Measurements from ENCODE around the gene COL4A2.

DNA sequence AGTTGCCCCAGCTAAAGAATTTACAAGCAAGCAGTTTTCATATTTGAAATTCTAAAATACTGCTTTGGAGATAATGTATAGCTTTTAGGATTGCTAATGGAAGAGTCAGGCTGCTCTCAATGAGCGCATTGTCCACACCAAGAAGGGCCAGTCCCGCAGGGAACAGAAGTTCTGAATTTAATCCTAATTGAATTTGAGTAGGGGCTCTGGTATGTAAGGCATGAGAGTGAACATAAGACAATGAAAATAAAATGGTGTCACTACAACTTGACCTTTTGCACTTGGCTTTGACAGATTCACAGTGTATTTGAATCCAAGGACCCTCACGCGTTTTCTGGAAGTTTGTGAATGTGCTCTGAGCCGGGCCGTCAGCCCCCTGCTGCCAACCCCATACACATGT, 221.8 kb downstream of the COL4A2 start:
- TF ChIP-seq, protein P1, sequence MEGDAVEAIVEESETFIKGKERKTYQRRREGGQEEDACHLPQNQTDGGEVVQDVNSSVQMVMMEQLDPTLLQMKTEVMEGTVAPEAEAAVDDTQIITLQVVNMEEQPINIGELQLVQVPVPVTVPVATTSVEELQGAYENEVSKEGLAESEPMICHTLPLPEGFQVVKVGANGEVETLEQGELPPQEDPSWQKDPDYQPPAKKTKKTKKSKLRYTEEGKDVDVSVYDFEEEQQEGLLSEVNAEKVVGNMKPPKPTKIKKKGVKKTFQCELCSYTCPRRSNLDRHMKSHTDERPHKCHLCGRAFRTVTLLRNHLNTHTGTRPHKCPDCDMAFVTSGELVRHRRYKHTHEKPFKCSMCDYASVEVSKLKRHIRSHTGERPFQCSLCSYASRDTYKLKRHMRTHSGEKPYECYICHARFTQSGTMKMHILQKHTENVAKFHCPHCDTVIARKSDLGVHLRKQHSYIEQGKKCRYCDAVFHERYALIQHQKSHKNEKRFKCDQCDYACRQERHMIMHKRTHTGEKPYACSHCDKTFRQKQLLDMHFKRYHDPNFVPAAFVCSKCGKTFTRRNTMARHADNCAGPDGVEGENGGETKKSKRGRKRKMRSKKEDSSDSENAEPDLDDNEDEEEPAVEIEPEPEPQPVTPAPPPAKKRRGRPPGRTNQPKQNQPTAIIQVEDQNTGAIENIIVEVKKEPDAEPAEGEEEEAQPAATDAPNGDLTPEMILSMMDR (IDR thresholded peaks at IDR 0.05): no peak
- TF ChIP-seq SMC3 (IDR thresholded peaks at IDR 0.05): no peak
- no peak for TF ChIP-seq USF2 (IDR thresholded peaks at IDR 0.05)
- no peak for TF ChIP-seq MAX (IDR thresholded peaks at IDR 0.05)
- no peak for TF ChIP-seq ZNF302 (CRISPR knock-in tag; IDR thresholded peaks at IDR 0.05)
- TF ChIP-seq CHD2 (IDR thresholded peaks at IDR 0.05; ENCODE audit: low read length, partially characterized antibody): no peak
